ENCODE measurements around the gene VSTM2A.
"Not testable (repeated sequence)": the region's sequence is repeated elsewhere in the genome, so short reads cannot be mapped to it uniquely, and the experiment has no call there.

- TF ChIP-seq, protein P1, sequence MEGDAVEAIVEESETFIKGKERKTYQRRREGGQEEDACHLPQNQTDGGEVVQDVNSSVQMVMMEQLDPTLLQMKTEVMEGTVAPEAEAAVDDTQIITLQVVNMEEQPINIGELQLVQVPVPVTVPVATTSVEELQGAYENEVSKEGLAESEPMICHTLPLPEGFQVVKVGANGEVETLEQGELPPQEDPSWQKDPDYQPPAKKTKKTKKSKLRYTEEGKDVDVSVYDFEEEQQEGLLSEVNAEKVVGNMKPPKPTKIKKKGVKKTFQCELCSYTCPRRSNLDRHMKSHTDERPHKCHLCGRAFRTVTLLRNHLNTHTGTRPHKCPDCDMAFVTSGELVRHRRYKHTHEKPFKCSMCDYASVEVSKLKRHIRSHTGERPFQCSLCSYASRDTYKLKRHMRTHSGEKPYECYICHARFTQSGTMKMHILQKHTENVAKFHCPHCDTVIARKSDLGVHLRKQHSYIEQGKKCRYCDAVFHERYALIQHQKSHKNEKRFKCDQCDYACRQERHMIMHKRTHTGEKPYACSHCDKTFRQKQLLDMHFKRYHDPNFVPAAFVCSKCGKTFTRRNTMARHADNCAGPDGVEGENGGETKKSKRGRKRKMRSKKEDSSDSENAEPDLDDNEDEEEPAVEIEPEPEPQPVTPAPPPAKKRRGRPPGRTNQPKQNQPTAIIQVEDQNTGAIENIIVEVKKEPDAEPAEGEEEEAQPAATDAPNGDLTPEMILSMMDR (conservative IDR thresholded peaks at IDR 0.05; ENCODE audit: low read length): not testable (repeated sequence)
- TF ChIP-seq EZH2phosphoT487 (IDR thresholded peaks at IDR 0.05; ENCODE audit: borderline replicate concordance): not testable (repeated sequence)
Observed at GRCh38 chr7:54504531-54504930, 37.6 kb upstream of the VSTM2A start.

All from Loucy (cell line).